Transverse colon (tissue), 4 donors: Measurements from ENCODE around the gene DNAJB6.

ENCODE experiments used
- CTCF ChIP-seq, 5 experiments: fragments of 200-600 bp in 3 of 5; fragments of 450-650 bp in 2 of 5; sonication (generic) in 3 of 5; IDR thresholded peaks; 1 replicate in 2 of 5; 2 replicates in 3 of 5; pipeline ENCODE4 v1.5.1; 2016 to 2017; ENCODE audit warnings: antibody characterized with exemption in 5 of 5, inconsistent platforms in 3 of 5, mild to moderate bottlenecking in 2 of 5, moderate library complexity in 1 of 5
- EP300 ChIP-seq: sonication (generic); formaldehyde crosslinking; IDR thresholded peaks from one replicate; pipeline ENCODE4 v1.6.1; 2017; ENCODE audit warnings: antibody characterized with exemption, low read depth
- POLR2A ChIP-seq: fragments of 450-650 bp; IDR thresholded peaks from one replicate; pipeline ENCODE4 v1.6.1; 2016; ENCODE audit warnings: antibody characterized with exemption, mild to moderate bottlenecking, moderate library complexity
- POLR2AphosphoS5 ChIP-seq, 3 donors: sonication (generic); formaldehyde crosslinking; IDR thresholded peaks; one replicate each; pipeline ENCODE4 v1.6.1; 2016; ENCODE audit warnings: antibody characterized with exemption in 3 of 3

GRCh38 chr7:157439149-157439548 lies 102.3 kb downstream of the DNAJB6 start:
- TF ChIP-seq CTCF (IDR thresholded peaks at IDR 0.05), result no peak
- no peak for TF ChIP-seq POLR2A
- no peak for TF ChIP-seq EP300
- TF ChIP-seq POLR2AphosphoS5 (IDR thresholded peaks at IDR 0.05), result no peak
